GM04503 (cell line): ENCODE measurements around the gene TMPRSS6.
"Not testable (repeated sequence)": the region's sequence is repeated elsewhere in the genome, so short reads cannot be mapped to it uniquely, and the experiment has no call there.

Experiments used
- DNase-seq: peaks from one replicate; pipeline ENCODE4 v3.0.0-alpha.2; 2012; ENCODE audit warnings: low read depth

The TMPRSS6 gene

DNA sequence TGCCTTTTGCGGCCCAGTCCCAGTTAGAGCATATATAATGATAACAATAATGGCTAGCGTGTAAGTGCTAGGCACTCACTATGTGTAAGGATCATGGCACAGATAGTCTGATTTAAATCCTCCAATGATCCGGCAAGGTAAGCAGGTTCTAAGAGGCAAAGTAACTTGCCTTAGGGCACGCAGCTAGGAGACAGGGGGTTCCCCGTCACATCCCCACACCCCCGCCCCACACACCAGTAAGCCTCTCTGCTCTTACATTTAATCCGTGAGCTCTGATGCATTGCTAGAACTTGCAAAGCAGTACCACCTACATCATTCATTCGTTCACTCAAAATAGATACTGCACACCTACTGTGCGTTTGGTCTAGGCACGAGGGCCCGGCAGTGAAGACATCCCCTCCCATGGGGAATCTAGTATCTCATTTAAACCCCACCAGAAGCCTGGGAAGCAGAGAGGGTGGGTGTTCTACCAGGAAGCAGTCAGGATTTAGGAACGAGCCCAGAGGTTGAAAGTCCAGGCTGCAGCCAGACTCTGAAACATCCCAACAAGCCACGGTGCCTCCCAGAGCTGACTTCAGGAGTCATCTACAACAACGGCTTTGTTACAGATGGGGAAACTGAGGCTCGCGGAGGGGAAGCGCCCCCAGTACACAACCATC lies 20.6 kb downstream of the TMPRSS6 start:
- DNase-seq = no peak

GRCh38 chr22:37088108-37088605 lies 21.4 kb downstream of the TMPRSS6 start:
- DNase-seq = no peak

DNA sequence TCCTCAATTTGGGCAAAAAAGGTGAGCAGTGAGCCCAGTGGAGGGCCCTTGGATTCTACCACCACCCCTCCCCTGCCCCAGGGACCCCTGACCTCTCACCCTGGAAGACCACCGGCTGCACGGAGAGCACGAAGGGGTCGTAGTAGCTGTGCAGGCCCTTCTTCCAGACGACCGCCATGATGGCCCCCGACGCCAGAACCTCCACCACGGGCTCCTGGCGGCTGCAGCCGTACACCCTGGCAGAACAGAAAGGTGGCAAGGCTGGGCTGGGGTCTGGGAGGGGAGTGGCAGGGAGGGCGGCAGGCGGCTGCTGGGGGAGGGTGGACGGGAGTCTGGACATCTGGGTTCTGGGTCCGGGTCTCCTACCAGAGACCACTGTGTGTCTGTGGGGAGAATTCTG lies 23.3 kb downstream of the TMPRSS6 start:
- DNase-seq = no peak

- no peak for DNase-seq
Measured at GRCh38 chr22:37084385-37084784, 25.1 kb downstream of the TMPRSS6 start.

- no peak for DNase-seq
Measured at GRCh38 chr22:37083914-37084313, 25.6 kb downstream of the TMPRSS6 start.

DNA sequence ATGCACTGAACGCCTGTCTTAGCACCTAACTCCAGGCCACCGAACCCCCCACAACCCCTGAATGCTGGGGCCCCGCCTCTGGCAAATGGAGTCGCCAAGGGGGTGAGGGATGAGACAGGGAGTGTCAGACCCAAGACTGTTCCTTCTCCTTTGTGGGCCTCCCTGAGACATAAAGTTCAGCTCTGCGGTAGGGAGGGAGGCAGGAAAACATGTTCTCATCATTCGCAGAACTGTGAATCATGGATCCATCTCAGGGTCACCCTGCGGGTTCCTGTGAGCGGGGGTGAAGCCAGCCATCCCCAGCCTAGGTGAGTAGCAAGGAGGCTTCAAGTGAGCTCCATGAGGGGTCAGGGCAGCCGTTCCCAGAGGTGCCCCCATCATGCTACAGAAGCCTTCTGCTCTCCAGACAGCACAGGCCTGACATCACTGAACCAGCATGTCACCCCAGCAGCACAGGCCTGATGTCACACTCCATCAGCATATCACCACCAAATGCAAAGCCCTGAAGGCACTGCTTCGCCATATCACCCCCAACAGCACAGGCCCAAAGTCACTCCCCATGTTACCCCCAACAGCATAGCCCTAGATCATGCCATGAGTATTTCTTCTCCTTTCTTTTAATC lies 27.2 kb downstream of the TMPRSS6 start:
- no peak for DNase-seq

DNA sequence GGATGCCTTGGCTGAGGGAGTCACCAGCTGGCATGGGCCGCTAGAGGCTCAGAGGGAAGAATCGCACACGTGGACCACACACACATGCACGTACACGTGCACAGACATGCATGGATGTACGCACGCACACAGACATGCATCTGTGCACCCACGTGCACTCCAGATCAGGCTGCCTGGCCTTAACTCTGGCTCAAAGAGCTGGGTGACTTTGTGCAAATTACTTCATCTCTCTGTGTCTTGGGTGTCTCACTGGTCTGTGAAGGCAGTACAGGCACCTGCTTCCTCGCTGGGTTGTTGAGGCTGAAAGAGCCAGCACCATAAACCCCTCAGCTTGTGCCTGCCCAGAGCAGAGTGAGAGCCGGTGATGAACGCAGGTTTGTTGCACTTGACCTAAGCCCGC lies 28.7 kb downstream of the TMPRSS6 start:
- no peak for DNase-seq

DNA sequence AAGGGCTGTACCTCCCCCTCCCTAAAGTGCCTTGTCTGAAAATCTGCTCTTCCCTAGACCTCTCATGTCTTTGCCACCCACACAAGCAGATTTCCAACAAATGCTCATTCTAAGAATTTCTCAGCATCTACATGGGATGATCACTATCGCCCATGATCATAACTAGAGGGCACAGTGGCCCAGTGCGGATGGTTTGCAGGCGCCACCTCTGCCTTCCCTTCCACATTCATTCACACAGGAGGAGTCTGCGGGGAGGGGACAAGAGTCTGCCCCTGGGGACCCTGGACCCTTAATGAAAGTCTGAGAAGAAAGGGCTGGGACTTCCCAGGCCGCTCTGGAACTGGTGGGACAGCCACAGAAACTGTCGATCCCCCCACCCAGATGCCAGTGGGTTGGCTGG lies 29.1 kb downstream of the TMPRSS6 start:
- no peak for DNase-seq

DNA sequence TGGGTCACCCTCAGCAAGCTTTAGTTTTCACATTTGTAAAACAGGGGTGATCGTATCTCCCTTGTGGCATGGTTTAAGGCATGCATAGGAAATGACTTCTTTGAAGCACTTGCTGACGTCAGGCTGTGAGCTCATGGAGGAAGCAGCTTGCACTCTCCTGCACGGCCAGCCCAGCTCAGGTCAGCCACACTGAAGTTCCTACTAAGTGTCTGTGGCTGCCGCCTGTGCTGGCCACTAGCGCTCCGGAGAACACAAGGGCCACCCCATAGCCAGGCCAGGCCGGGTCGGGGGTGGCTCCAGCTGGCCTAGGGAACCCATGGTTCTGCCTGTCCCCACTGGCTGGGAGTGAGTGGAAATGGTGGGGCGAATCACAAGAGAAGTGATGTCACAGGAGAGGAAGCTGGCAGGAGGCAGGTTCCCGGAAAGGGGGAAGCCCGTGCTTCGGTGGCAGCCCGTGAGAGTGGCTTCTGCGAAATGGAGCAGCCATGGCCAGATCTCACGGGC lies 29.8 kb downstream of the TMPRSS6 start:
- DNase-seq = no peak

GRCh38 chr22:37079158-37079557 lies 30.4 kb downstream of the TMPRSS6 start:
- DNase-seq = no peak

GRCh38 chr22:37077802-37078448 lies 31.6 kb downstream of the TMPRSS6 start:
- no peak for DNase-seq

GRCh38 chr22:37075822-37076433 lies 33.6 kb downstream of the TMPRSS6 start:
- no peak for DNase-seq

- no peak for DNase-seq
Measured at GRCh38 chr22:37075046-37075445, 34.5 kb downstream of the TMPRSS6 start.

- DNase-seq = no peak
Measured at GRCh38 chr22:37074537-37074936, 35.0 kb downstream of the TMPRSS6 start.

DNA sequence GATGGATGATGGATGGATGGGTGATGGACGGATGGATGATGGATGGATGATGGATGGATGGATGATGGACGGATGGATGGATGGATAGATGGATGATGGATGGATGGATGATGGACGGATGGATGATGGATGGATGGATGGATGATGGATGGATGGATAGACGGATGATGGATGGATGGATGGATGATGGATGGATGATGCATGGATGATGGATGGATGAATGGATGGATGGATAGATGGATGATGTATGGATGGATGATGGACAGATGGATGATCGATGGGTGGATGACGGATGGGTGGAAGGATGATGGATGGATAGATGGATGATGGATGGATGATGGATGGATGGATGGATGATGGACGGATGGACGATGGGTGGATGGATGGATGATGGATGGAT lies 36.8 kb downstream of the TMPRSS6 start:
- no peak for DNase-seq

DNA sequence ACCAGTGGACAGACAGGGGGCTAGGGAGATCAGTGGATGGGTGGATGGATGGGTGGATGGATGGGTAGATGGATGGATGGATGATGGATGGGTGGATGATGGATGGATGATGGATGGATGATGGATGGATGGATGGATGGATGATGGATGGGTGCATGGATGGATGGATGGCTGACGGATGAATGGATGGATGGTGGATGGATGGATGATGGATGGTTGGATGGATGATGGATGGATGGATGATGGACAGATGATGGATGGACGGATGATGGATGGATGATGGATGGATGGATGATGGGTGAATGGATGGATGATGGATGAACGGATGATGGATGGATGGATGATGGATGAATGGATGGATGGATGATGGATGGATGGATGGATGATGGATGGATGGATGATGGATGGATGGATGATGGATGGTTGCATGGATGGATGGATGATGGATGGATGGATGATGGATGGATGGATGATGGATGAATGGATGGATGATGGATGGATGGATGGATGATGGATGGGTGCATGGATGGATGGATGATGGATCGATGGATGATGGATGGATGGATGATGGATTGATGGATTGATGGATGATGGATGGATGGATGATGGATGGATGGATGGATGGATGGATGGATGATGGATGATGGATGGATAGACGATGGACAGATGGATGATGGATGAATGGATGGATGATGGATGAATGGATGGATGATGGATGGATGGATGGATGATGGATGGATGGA lies 37.5 kb downstream of the TMPRSS6 start:
- DNase-seq = not testable (repeated sequence)

GRCh38 chr22:37070744-37071143 lies 38.8 kb downstream of the TMPRSS6 start:
- no peak for DNase-seq

GRCh38 chr22:37070334-37070733 lies 39.2 kb downstream of the TMPRSS6 start:
- no peak for DNase-seq

GRCh38 chr22:37069719-37070118 lies 39.8 kb downstream of the TMPRSS6 start:
- DNase-seq = no peak

GRCh38 chr22:37069319-37069718 lies 40.2 kb downstream of the TMPRSS6 start:
- DNase-seq = no peak

DNA sequence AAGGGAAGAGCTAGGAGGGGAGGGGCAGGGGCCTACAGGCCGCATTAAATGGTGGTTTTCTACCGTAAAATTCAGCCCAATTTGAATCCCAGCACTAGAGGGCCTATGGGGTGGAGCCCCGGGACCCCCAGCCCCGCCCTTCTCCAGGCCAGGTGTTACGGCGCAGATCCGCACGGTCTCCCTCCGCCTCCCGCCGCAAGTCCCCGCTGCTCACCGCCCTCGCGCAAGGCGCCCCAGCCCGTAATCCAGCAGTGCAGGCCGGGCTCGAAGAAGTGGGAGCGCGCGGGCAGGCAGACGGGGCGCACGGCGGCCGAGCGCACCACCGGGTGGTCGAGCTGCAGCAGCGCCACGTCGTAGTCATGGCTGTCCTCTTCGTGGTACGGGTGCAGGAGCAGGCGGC lies 40.7 kb downstream of the TMPRSS6 start:
- no peak for DNase-seq

DNA sequence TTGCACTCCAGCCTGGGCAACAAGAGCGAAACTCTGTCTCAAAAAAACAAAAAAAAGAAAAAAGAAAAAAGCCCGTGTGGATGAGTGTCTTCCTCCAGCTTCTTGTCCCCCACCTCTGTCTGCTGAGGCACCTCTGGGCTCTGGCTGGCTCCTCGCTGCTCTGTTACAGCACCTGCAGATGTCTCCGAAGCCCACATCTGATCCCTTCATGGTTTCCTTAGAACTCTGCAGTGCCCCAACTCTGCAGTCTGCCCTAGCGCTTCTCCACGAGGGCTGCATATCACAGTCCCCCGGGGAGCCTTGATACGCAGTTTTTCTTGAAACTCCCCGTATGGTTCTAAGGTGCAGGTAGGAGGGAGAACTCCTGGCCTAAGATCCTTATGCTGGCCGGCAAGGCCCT lies 42.1 kb downstream of the TMPRSS6 start:
- no peak for DNase-seq
